ENCODE measurements around the gene ATG4D. TPM values are rescaled to one million over a fixed set of nuclear protein-coding genes. Genes with fewer than 3 reads are reported as not detected.

The ATG4D gene
- polyA plus RNA-seq, 1 of the 3 experiments (the other 2 are of a cell fraction), result 22.6 TPM

GRCh38 chr19:10553087-10553667, 9.5 kb downstream of the ATG4D start:
- TF ChIP-seq FOXJ3 (CRISPR knock-in tag; IDR thresholded peaks at IDR 0.05), result no peak
- no peak for TF ChIP-seq FOSL2 (IDR thresholded peaks at IDR 0.05; ENCODE audit: borderline replicate concordance, low read depth)
- Histone ChIP-seq H2AFZ (ENCODE audit: low read depth) (no peak overlapping the region), H3K4me2 (no peak overlapping the region), H3K4me1 (ENCODE audit: control insufficient read depth in 1 of 2, insufficient read depth in 2 of 2, low read depth in 1 of 2, low read length in 1 of 2) (no peaks in the 10 kb centered on the region), H3K4me3 (ENCODE audit: low read depth in 2 of 2, low read length in 1 of 2) (no peak overlapping the region), H3K27ac (ENCODE audit: low read depth in 2 of 2, low read length in 1 of 2) (no peak overlapping the region), H3F3A (replicated peaks; ENCODE audit: insufficient read depth) (peaks cover 13% of the 10 kb centered on the region), H3K9me2 (no peaks in the 10 kb centered on the region), H3K27me3 (ENCODE audit: insufficient read depth) (no peaks in the 10 kb centered on the region), H3K79me2 (ENCODE audit: insufficient read depth) (no peaks in the 10 kb centered on the region), H4K20me1 (ENCODE audit: insufficient read depth) (0 out of 2 replicates have a peak, but pooled peaks cover 3% of the 10 kb centered on the region), H3K9ac (no peak overlapping the region), H3K9me3 (no peaks in the 10 kb centered on the region), H3K36me3 (replicated peaks in 1 of 2; ENCODE audit: control insufficient read depth in 1 of 2, insufficient read depth in 2 of 2, low read length in 1 of 2) (peaks cover 25 to 36% of the 10 kb centered on the region in 2 experiments)
- CTCF ChIA-PET, result interaction anchor here (0.7 to 3.9 kb wide), 10 partner anchors 8 to 267 kb away, joined by 3 to 19 read pairs (median 4); partner anchors contain the start of gene ATG4D
- WGBS (ENCODE audit: low lambda C conversion rate), result 79% methylated on average over 5 of the region's 13 CpGs
- DNase-seq, result no peak
- POLR2A ChIA-PET, result interaction anchor here (0.7 to 0.8 kb wide), 2 partner anchors 13 to 15 kb away, joined by 3 to 4 read pairs; partner anchors contain the start of gene KRI1

- no peak overlapping the region for H2AFZ ChIP-seq (ENCODE audit: low read depth)
- 100% methylated on average over 4 of the region's 12 CpGs for WGBS (ENCODE audit: low lambda C conversion rate)
- H3K79me2 ChIP-seq (ENCODE audit: insufficient read depth), result no peaks in the 10 kb centered on the region
- no peak overlapping the region for H3K4me2 ChIP-seq
- peaks cover 13% of the 10 kb centered on the region for H3F3A ChIP-seq (replicated peaks; ENCODE audit: insufficient read depth)
- no peaks in the 10 kb centered on the region for H3K9me3 ChIP-seq
- H4K20me1 ChIP-seq (ENCODE audit: insufficient read depth), result 0 out of 2 replicates have a peak, but pooled peaks cover 3% of the 10 kb centered on the region
- no peak overlapping the region for H3K9ac ChIP-seq
- TF ChIP-seq IRF3 (IDR thresholded peaks at IDR 0.05; ENCODE audit: low read depth, low read length), result no peak
- no peak for TF ChIP-seq NFIC (IDR thresholded peaks at IDR 0.05; ENCODE audit: borderline replicate concordance)
- no peak for TF ChIP-seq ELF1 (IDR thresholded peaks at IDR 0.05)
- H3K27me3 ChIP-seq (ENCODE audit: insufficient read depth), result no peaks in the 10 kb centered on the region
- no peak overlapping the region for H3K4me3 ChIP-seq (ENCODE audit: low read depth in 2 of 2, low read length in 1 of 2)
- peaks cover 25 to 36% of the 10 kb centered on the region in 2 experiments for H3K36me3 ChIP-seq (replicated peaks in 1 of 2; ENCODE audit: control insufficient read depth in 1 of 2, insufficient read depth in 2 of 2, low read length in 1 of 2)
- H3K9me2 ChIP-seq, result no peaks in the 10 kb centered on the region
- ChIA-PET POLR2A (no interaction called here), CTCF (interaction anchor here (0.8 to 3.9 kb wide), 5 partner anchors 10 to 146 kb away, joined by 3 to 19 read pairs (median 5); partner anchors contain the start of gene ATG4D)
- DNase-seq, result no peak
- no peak overlapping the region for H3K27ac ChIP-seq (ENCODE audit: low read depth in 2 of 2, low read length in 1 of 2)
- no peaks in the 10 kb centered on the region for H3K4me1 ChIP-seq (ENCODE audit: control insufficient read depth in 1 of 2, insufficient read depth in 2 of 2, low read depth in 1 of 2, low read length in 1 of 2)
These were observed 10.3 kb downstream of the ATG4D start for GRCh38 chr19:10553943-10554381.

- Histone ChIP-seq H3K79me2 (ENCODE audit: insufficient read depth) (no peaks in the 10 kb centered on the region), H3K36me3 (replicated peaks in 1 of 2; ENCODE audit: control insufficient read depth in 1 of 2, insufficient read depth in 2 of 2, low read length in 1 of 2) (peaks cover 30 to 45% of the 10 kb centered on the region in 2 experiments), H3K4me1 (ENCODE audit: control insufficient read depth in 1 of 2, insufficient read depth in 2 of 2, low read depth in 1 of 2, low read length in 1 of 2) (no peaks in the 10 kb centered on the region), H3K9me2 (no peaks in the 10 kb centered on the region), H3K27ac (ENCODE audit: low read depth in 2 of 2, low read length in 1 of 2) (no peak overlapping the region), H2AFZ (ENCODE audit: low read depth) (no peak overlapping the region), H3K4me2 (no peak overlapping the region), H3F3A (replicated peaks; ENCODE audit: insufficient read depth) (peaks cover 8% of the 10 kb centered on the region), H3K27me3 (ENCODE audit: insufficient read depth) (no peaks in the 10 kb centered on the region), H3K9ac (no peak overlapping the region), H3K4me3 (ENCODE audit: low read depth in 2 of 2, low read length in 1 of 2) (no peak overlapping the region), H3K9me3 (no peaks in the 10 kb centered on the region), H4K20me1 (ENCODE audit: insufficient read depth) (0 out of 2 replicates have a peak, but pooled peaks cover 3% of the 10 kb centered on the region)
- TF ChIP-seq IRF3 (IDR thresholded peaks at IDR 0.05; ENCODE audit: low read depth, low read length) (no peak), CTCF (IDR thresholded peaks at IDR 0.05) (0 out of 2 replicates have a peak, but pooled peaks have one; percentile 13)
- 89% methylated on average over 23 of the region's 30 CpGs for WGBS (ENCODE audit: low lambda C conversion rate)
- DNase-seq, result no peak
- CTCF ChIA-PET, result interaction anchor here (1.0 to 2.0 kb wide), 4 partner anchors 9 to 27 kb away, joined by 3 to 6 read pairs (median 4); no protein-coding TSS in a partner anchor
- POLR2A ChIA-PET, result no interaction called here
These were observed 11.3 kb downstream of the ATG4D start for GRCh38 chr19:10554760-10555609.

All from SK-N-SH (cell line).